Activated CD8-positive, alpha-beta T cell treated with anti-CD3 and anti-CD28 coated beads for 36 hours (primary cell): ENCODE measurements around the gene MAN2A2. TPM values are rescaled to one million over a fixed set of nuclear protein-coding genes. Genes with fewer than 3 reads are reported as not detected.

Experiments
- ATAC-seq: fragments of 200-7000 bp; cut with Tn5 transposase; one replicate; pipeline ENCODE4 v1.10.0; 2021; ENCODE audit warnings: mild to moderate bottlenecking, moderate library complexity
- CTCF ChIA-PET: fragments of 350-600 bp; sonication (Branson Sonifier 250); formaldehyde crosslinking; loops from one replicate; lab custom pipeline; 2021; ENCODE audit warnings: antibody characterized with exemption; lab: Charles Lee
- POLR2A ChIA-PET: fragments of 350-600 bp; sonication (Branson Sonifier 250); formaldehyde crosslinking; loops from one replicate; lab custom pipeline; 2021; ENCODE audit warnings: antibody characterized with exemption; lab: Charles Lee
- DNase-seq: peaks from one replicate; pipeline ENCODE4 v3.0.0-alpha.2; 2020
- H3K27ac Mint-ChIP-seq: one replicate; pipeline ENCODE4 v1.8.0; 2021; ENCODE audit warnings: mild to moderate bottlenecking, mixed read lengths
- H3K27me3 Mint-ChIP-seq: one replicate; pipeline ENCODE4 v1.8.0; 2021; ENCODE audit warnings: mixed read lengths
- H3K36me3 Mint-ChIP-seq: one replicate; pipeline ENCODE4 v1.8.0; 2021; ENCODE audit warnings: low read depth, mixed read lengths
- H3K4me1 Mint-ChIP-seq: one replicate; pipeline ENCODE4 v1.8.0; 2021; ENCODE audit warnings: low read depth, mixed read lengths
- H3K4me3 Mint-ChIP-seq: one replicate; pipeline ENCODE4 v1.8.0; 2021; ENCODE audit warnings: mild to moderate bottlenecking, moderate library complexity, mixed read lengths
- H3K9me3 Mint-ChIP-seq: one replicate; pipeline ENCODE4 v1.8.0; 2021; ENCODE audit warnings: mixed read lengths
- CTCF ChIP-seq: fragments of 200-600 bp; IDR thresholded peaks from one replicate; pipeline ENCODE4 v1.8.0; 2022; ENCODE audit warnings: antibody characterized with exemption, mild to moderate bottlenecking
- intact Hi-C: fragments of 100-400 bp; cut with micrococcal nuclease; formaldehyde crosslinking; loops from one replicate; pipeline ENCODE4 v1.10.0; 2022
- total RNA-seq, 2 experiments: library from RNA; stranded (reverse); gene quantifications; one replicate each; pipeline ENCODE4 v1.2.3, GENCODE V29; 2021

The MAN2A2 gene
- total RNA-seq, 2 experiments from 2014 or later: 85.0 to 87.7 TPM

GRCh38 chr15:90931575-90931827 is 28.4 kb downstream of the MAN2A2 start:
- H3K27ac Mint-ChIP-seq: peak overlapping the region; percentile 99
- H3K4me1 Mint-ChIP-seq: peaks cover 31% of the 10 kb centered on the region

DNA sequence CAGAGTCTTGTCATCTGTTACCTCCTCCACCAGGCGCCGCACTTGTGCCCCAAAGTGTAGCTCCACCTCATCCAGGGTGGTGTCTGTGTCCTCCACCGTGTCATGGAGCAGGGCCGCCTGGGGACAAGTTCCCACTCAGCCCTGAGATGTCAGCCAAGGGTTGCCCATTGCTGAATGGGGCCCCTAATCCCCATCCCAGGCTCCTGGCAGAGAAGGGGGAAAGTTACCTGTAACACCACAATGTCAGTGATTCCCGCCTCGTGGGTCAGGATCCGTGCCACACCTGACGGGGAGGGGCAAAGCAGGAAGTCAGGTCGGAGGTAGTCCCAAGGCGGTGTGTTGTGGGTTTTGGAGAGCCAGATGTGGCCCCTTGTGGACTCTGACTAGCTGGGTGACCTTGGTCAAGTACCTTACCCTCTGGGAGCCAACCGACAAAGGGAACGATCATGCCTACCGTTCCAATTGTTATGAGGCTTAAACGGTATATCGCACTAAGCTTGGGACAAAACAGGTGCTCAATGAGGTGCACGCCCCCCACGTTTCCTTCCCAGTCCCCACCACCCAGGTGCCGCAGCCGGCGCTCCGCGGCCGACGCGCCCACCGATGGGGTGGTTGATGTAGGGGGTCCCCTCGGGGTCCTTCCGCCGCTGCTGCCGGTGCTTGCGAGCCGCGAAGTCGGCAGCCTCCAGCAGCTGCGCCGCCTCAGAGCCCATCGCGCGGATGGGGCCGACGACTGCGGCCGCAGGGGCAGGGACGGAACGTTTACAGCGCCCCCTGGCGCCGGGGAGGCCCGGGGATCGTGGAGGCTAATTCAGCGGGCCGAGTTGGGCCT is 28.9 kb downstream of the MAN2A2 start, which contains the start of gene HDDC3:
TSS of gene HDDC3 (minus strand) at position 722 of the 832 bp plus-strand sequence. CDS start at position 713, 9 bp downstream.
- no peaks in the 10 kb centered on the region for H3K27me3 Mint-ChIP-seq
- H3K9me3 Mint-ChIP-seq: no peaks in the 10 kb centered on the region
- intact Hi-C loops: no loop called here
- peak within 1 kb of the TSS; percentile 99 for H3K4me3 Mint-ChIP-seq
- peak; percentile 96 for TF ChIP-seq CTCF
- ChIA-PET CTCF (interaction anchor here (0.7 to 11.3 kb wide), 48 partner anchors 9 to 700 kb away, joined by 3 to 255 read pairs (median 5); partner anchors contain the start of genes BLM, MAN2A2, PRC1 and RCCD1), POLR2A (interaction anchor here (0.6 to 13.4 kb wide), 20 partner anchors 9 to 666 kb away, joined by 3 to 133 read pairs (median 4); partner anchors contain the start of genes BLM, FES, MAN2A2 and NGRN)
- H3K27ac Mint-ChIP-seq: peak within 1 kb of the TSS; percentile 99
- ATAC-seq (peak; percentile 60), DNase-seq (peak; percentile 94)
- H3K4me1 Mint-ChIP-seq: peaks cover 36% of the 10 kb centered on the region
- H3K36me3 Mint-ChIP-seq: peaks cover 13% of the 10 kb centered on the region

More at GRCh38 chr15:90931575-90931827, 28.4 kb downstream of the MAN2A2 start:
- DNase-seq (no peak), ATAC-seq (no peak)
- no peaks in the 10 kb centered on the region for H3K27me3 Mint-ChIP-seq
- ChIA-PET POLR2A (interaction anchor here (0.6 to 13.4 kb wide), 15 partner anchors 8 to 666 kb away, joined by 3 to 133 read pairs (median 3); partner anchors contain the start of genes BLM, FES, MAN2A2 and NGRN), CTCF (interaction anchor here (0.9 to 11.3 kb wide), 25 partner anchors 8 to 700 kb away, joined by 3 to 255 read pairs (median 7); partner anchors contain the start of genes BLM, MAN2A2, PRC1 and RCCD1)
- intact Hi-C loops: no loop called here
- H3K4me3 Mint-ChIP-seq: peak overlapping the region; percentile 99
- no peak for TF ChIP-seq CTCF
- no peaks in the 10 kb centered on the region for H3K9me3 Mint-ChIP-seq
- H3K36me3 Mint-ChIP-seq: peaks cover 12% of the 10 kb centered on the region

DNA sequence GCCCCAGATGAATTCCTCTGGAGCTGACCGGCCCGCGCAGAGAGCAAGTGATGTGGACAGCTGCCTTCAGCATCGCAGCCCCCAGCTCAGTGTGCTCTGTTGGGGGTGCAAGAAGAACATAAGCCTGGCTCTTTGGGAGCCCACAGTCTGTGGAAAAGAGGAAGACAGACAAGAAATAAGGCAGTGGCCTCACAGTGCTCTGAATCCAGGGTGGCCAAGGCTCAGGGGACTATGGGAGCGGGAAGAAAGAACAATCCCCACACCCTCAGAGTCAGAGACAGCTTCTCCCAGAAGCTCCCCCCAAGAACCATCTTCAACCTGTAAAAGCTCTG is 29.5 kb downstream of the MAN2A2 start:
- H3K27ac Mint-ChIP-seq: peak overlapping the region; percentile 99
- H3K36me3 Mint-ChIP-seq: peaks cover 13% of the 10 kb centered on the region
- intact Hi-C loops: no loop called here
- no peaks in the 10 kb centered on the region for H3K9me3 Mint-ChIP-seq
- CTCF ChIA-PET: interaction anchor here (0.7 to 11.3 kb wide), 42 partner anchors 10 to 640 kb away, joined by 3 to 255 read pairs (median 5); partner anchors contain the start of genes BLM, MAN2A2, PRC1 and RCCD1
- H3K4me1 Mint-ChIP-seq: peaks cover 36% of the 10 kb centered on the region
- peak overlapping the region; percentile 99 for H3K4me3 Mint-ChIP-seq
- TF ChIP-seq CTCF: peak; percentile 66
- POLR2A ChIA-PET: interaction anchor here (0.6 to 13.4 kb wide), 12 partner anchors 10 to 667 kb away, joined by 3 to 133 read pairs (median 5); partner anchors contain the start of genes BLM, MAN2A2, NGRN and RCCD1
- DNase-seq: no peak
- ATAC-seq: no peak
- H3K27me3 Mint-ChIP-seq: no peaks in the 10 kb centered on the region

- ChIA-PET CTCF (interaction anchor here (0.8 to 11.3 kb wide), 31 partner anchors 9 to 614 kb away, joined by 3 to 255 read pairs (median 6); partner anchors contain the start of genes BLM, MAN2A2, RCCD1 and VPS33B), POLR2A (interaction anchor here (0.7 to 13.4 kb wide), 8 partner anchors 10 to 286 kb away, joined by 3 to 133 read pairs (median 4); partner anchors contain the start of genes MAN2A2 and RCCD1)
- no peak for TF ChIP-seq CTCF
- DNase-seq: no peak
- peak overlapping the region; percentile 99 for H3K4me3 Mint-ChIP-seq
- H3K9me3 Mint-ChIP-seq: no peaks in the 10 kb centered on the region
- no peak for ATAC-seq
- H3K36me3 Mint-ChIP-seq: peaks cover 13% of the 10 kb centered on the region
- intact Hi-C loops: no loop called here
- peaks cover 36% of the 10 kb centered on the region for H3K4me1 Mint-ChIP-seq
- H3K27ac Mint-ChIP-seq: peak overlapping the region; percentile 99
- H3K27me3 Mint-ChIP-seq: no peaks in the 10 kb centered on the region
Measured at GRCh38 chr15:90933301-90933700, 30.2 kb downstream of the MAN2A2 start.
